Heart right ventricle (tissue), 16 donors: ENCODE measurements around the gene JOSD2. TPM values are rescaled to one million over a fixed set of nuclear protein-coding genes. Genes with fewer than 3 reads are reported as not detected.

Experiments
- ATAC-seq, 8 donors: fragments of 200-7000 bp; cut with Tn5 transposase; one replicate each; pipeline ENCODE4 v1.9.1; 2020; ENCODE audit warnings: mild to moderate bottlenecking in 8 of 8, moderate library complexity in 8 of 8, moderate number of reproducible peaks in 1 of 8
- DNase-seq, 2 donors: peaks; one replicate each; pipeline ENCODE4 v3.0.0-alpha.2; 2020
- H3K27ac ChIP-seq, 10 donors: fragments of 200-600 bp; sonication (generic) in 2 of 10; one replicate each; pipeline versions ENCODE4 v1.5.0 to v1.8.0; 2020 to 2022; ENCODE audit warnings: mild to moderate bottlenecking in 3 of 10
- H3K27me3 ChIP-seq, 7 donors: fragments of 200-600 bp; one replicate each; pipeline ENCODE4 v1.8.0; 2021 to 2022; ENCODE audit warnings: mild to moderate bottlenecking in 2 of 7
- H3K36me3 ChIP-seq, 9 donors: fragments of 200-600 bp; sonication (generic) in 1 of 9; one replicate each; pipeline versions ENCODE4 v1.5.0 to v1.8.0; 2020 to 2022; ENCODE audit warnings: mild to moderate bottlenecking in 2 of 9
- H3K4me1 ChIP-seq, 9 donors: fragments of 200-600 bp; sonication (generic) in 1 of 9; one replicate each; pipeline versions ENCODE4 v1.5.0 to v1.8.0; 2020 to 2022; ENCODE audit warnings: mild to moderate bottlenecking in 4 of 9
- H3K4me3 ChIP-seq, 10 donors: fragments of 200-600 bp; sonication (generic) in 2 of 10; one replicate each; pipeline versions ENCODE4 v1.5.0 to v1.8.0; 2020 to 2022; ENCODE audit warnings: mild to moderate bottlenecking in 7 of 10, moderate library complexity in 2 of 10
- H3K9me3 ChIP-seq, 11 donors: fragments of 200-600 bp in 10 of 11; sonication (generic) in 2 of 11; one replicate each; pipeline versions ENCODE4 v1.5.0 to v1.8.0; 2013 to 2022; ENCODE audit warnings: mild to moderate bottlenecking in 2 of 11, control low read depth in 1 of 11, moderate library complexity in 1 of 11
- CTCF ChIP-seq, 9 donors: fragments of 200-600 bp; sonication (generic) in 2 of 9; IDR thresholded peaks; one replicate each; pipeline versions ENCODE4 v1.5.0 to v1.8.0; 2021 to 2022; ENCODE audit warnings: antibody characterized with exemption in 9 of 9, mild to moderate bottlenecking in 5 of 9, moderate library complexity in 1 of 9
- WGBS, 2 donors: extraction: QIAGEN DNeasy Blood & Tissue Kit; methylation state at CpG; one replicate each; pipeline ENCODE4 v1.1.7; 2013; ENCODE audit warnings: inconsistent platforms in 1 of 2; 5-methylcytosine and 5-hydroxymethylcytosine counted together
- intact Hi-C, 10 donors: fragments of 100-400 bp; cut with DNase I; formaldehyde crosslinking; loops; one replicate each; pipeline versions ENCODE4 v1.11.1 to v1.14.2; 2022
- polyA plus RNA-seq, 2 donors: library from polyadenylated mRNA; stranded (reverse); fragments of 200-250 nt; gene quantifications; one replicate each; pipeline ENCODE4 v1.2.3, GENCODE V29; 2013
- total RNA-seq, 10 donors: library from RNA; stranded (reverse); fragmentation: NEBNext Ultra II Directional in 3 of 10; extraction: Animal tissue kit (Norgen Biotek cat#: 25700) in 3 of 10; gene quantifications; one replicate each; pipeline versions ENCODE4 v1.2.1 to v1.2.4, GENCODE V29; 2021 to 2023
- donor health status: Arrhythmogenic right ventricular cardiomyopathy.
- donor health status: ischemic (EF 13 %, LVEDD 7.1; RV severe dilation, severe dysfunction).
- donor health status: healthy with polysubstance abuse.
- donor health status: DM: no; HTN: yes; CAD: no.
- donor health status: DM: no; HTN: no; CAD: no.
- donor health status: ischemic (EF 25% LVEDD 6.9; RV normal size, moderate dysfunction).
- donor health status: ischemic (EF 25% LVEDD 5.7; RV mildly dilated, moderate dysfunction).
- donor health status: healthy.
- donor health status: DM: yes; HTN: yes; CAD: no.
- donor health status: Ischemic cardiomyopathy.
- donor health status: ischemic (EF 35%, LVEDD 5.7; RV mildly dilated, moderate dysfunction).
- donor health status: nonischemic (EF 11% LVEDD 7.7; RV severe dilation, severe dysfunction).
- donor health status: DM: yes; HTN: yes; CAD: no.
- donor health status: PGD.
- donor health status: ischemic (EF 29% LVEDD 5.4; RV normal size, mild dysfunction).
- donor health status: nonischemic (EF 23%, LVEDD 6.1; RV moderate dilation, normal function).

JOSD2 gene
- total and polyA plus RNA-seq, 12 donors: 13.3 to 69.6 (median 31.0) TPM

- no peak overlapping the region for H3K4me3 ChIP-seq
- DNase-seq (no peak), ATAC-seq (no peak)
- peaks cover 0 to 14% (median 7%) of the 10 kb centered on the region in 7 donors for H3K27me3 ChIP-seq
- intact Hi-C loops: loop anchor here in 1 of 10 donors (10.0 kb wide), 1 partner anchor 242 kb away; no protein-coding TSS in a partner anchor
- no peak overlapping the region for H3K27ac ChIP-seq
- H3K9me3 ChIP-seq: no peaks in the 10 kb centered on the region
- TF ChIP-seq CTCF (IDR thresholded peaks at IDR 0.05): no peak
- 81 to 85% methylated on average over 21 of the region's 21 CpGs for WGBS, 2 donors
- no peaks in the 10 kb centered on the region for H3K36me3 ChIP-seq
- H3K4me1 ChIP-seq: peaks cover 0 to 2% (median 0%) of the 10 kb centered on the region in 9 donors
Measured at GRCh38 chr19:50542943-50543342, 32.0 kb upstream of the JOSD2 start.

- Histone ChIP-seq H3K4me3 (no peak overlapping the region), H3K9me3 (peaks cover 0 to 12% (median 3%) of the 10 kb centered on the region in 11 donors), H3K4me1 (peaks cover 0 to 5% (median 0%) of the 10 kb centered on the region in 9 donors), H3K27ac (no peak overlapping the region), H3K27me3 (peaks cover 0 to 9% (median 0%) of the 10 kb centered on the region in 7 donors), H3K36me3 (no peaks in the 10 kb centered on the region)
- intact Hi-C loops: loop anchor here in 9 of 10 donors (1.0 to 10.0 kb wide), 4 partner anchors 245 to 387 kb away; no protein-coding TSS in a partner anchor
- peak; percentile 69 to 83 for DNase-seq
- peak; percentile 57 to 83 (median 78) for TF ChIP-seq CTCF (IDR thresholded peaks at IDR 0.05)
- ATAC-seq: peak; percentile 55 to 89 (median 79)
- 19% methylated on average over 15 of the region's 15 CpGs for WGBS, 2 donors
Measured at GRCh38 chr19:50537769-50538230, 26.8 kb upstream of the JOSD2 start.

GRCh38 chr19:50537306-50537685, 26.3 kb upstream of the JOSD2 start:
- DNase-seq (no peak), ATAC-seq (no peak)
- Histone ChIP-seq H3K27ac (no peak overlapping the region), H3K36me3 (no peaks in the 10 kb centered on the region), H3K9me3 (peaks cover 0 to 17% (median 9%) of the 10 kb centered on the region in 11 donors), H3K4me1 (peaks cover 0 to 5% (median 0%) of the 10 kb centered on the region in 9 donors), H3K4me3 (no peak overlapping the region), H3K27me3 (peaks cover 0 to 9% (median 0%) of the 10 kb centered on the region in 7 donors)
- TF ChIP-seq CTCF (IDR thresholded peaks at IDR 0.05): no peak
- WGBS, 2 donors: 80 to 83% methylated on average over 18 of the region's 18 CpGs
- intact Hi-C loops: loop anchor here in 9 of 10 donors (1.0 to 10.0 kb wide), 4 partner anchors 245 to 388 kb away; no protein-coding TSS in a partner anchor

- Histone ChIP-seq H3K9me3 (peaks cover 0 to 18% (median 10%) of the 10 kb centered on the region in 11 donors), H3K4me3 (no peak overlapping the region), H3K27ac (no peak overlapping the region), H3K36me3 (no peaks in the 10 kb centered on the region), H3K27me3 (peaks cover 0 to 9% (median 0%) of the 10 kb centered on the region in 7 donors), H3K4me1 (peaks cover 0 to 5% (median 0%) of the 10 kb centered on the region in 9 donors)
- no peak for TF ChIP-seq CTCF (IDR thresholded peaks at IDR 0.05)
- 92 to 94% methylated on average over 16 of the region's 16 CpGs for whole genome bisulfite sequencing, 2 donors
- intact Hi-C loops: loop anchor here in 9 of 10 donors (1.0 to 10.0 kb wide), 4 partner anchors 246 to 388 kb away; no protein-coding TSS in a partner anchor
- ATAC-seq: peak in 1 of 8 donors; percentile 48
- DNase-seq: no peak
Measured at GRCh38 chr19:50536662-50537305, 25.8 kb upstream of the JOSD2 start.
